Peyer's patch (tissue), 4 donors: ENCODE measurements around the gene TGFB3.
"Not testable (repeated sequence)": the region's sequence is repeated elsewhere in the genome, so short reads cannot be mapped to it uniquely, and the experiment has no call there.

Experiments
- CTCF ChIP-seq, 6 experiments: fragments of 450-650 bp in 4 of 6; fragments of 200-600 bp in 2 of 6; sonication (generic) in 1 of 6; IDR thresholded peaks; one replicate each; pipeline ENCODE4 v1.5.1; 2017 to 2019; ENCODE audit warnings: antibody characterized with exemption in 6 of 6, mild to moderate bottlenecking in 3 of 6, moderate library complexity in 1 of 6
- POLR2A ChIP-seq, 2 donors: fragments of 450-650 bp; IDR thresholded peaks; one replicate each; pipeline ENCODE4 v1.5.1; 2017; ENCODE audit warnings: antibody characterized with exemption in 2 of 2, mild to moderate bottlenecking in 2 of 2, moderate library complexity in 2 of 2

- TF ChIP-seq POLR2A, CTCF (IDR thresholded peaks at IDR 0.05): not testable (repeated sequence)
These were observed 61.4 kb downstream of the TGFB3 start for GRCh38 chr14:75920421-75920820.
